Type B pancreatic cell (in vitro differentiated cells): ENCODE measurements around the gene XYLT1. TPM values are rescaled to one million over a fixed set of nuclear protein-coding genes. Genes with fewer than 3 reads are reported as not detected.

Experiments
- DNase-seq: peaks from one replicate; pipeline ENCODE4 v3.0.0; 2021; ENCODE audit warnings: mixed read lengths; ENCODE audit not compliant: unreplicated experiment; ENCODE audit errors: extremely low spot score
- H3K27ac Mint-ChIP-seq: 2 replicates; pipeline ENCODE4 v1.8.0; 2021; ENCODE audit warnings: mild to moderate bottlenecking, mixed read lengths
- H3K27me3 Mint-ChIP-seq: 2 replicates; pipeline ENCODE4 v1.8.0; 2021; ENCODE audit warnings: mixed read lengths
- H3K36me3 Mint-ChIP-seq: 2 replicates; pipeline ENCODE4 v1.8.0; 2021; ENCODE audit warnings: mixed read lengths
- H3K4me1 Mint-ChIP-seq: one replicate; pipeline ENCODE4 v1.8.0; 2021; ENCODE audit warnings: mixed read lengths; ENCODE audit not compliant: unreplicated experiment
- H3K4me3 Mint-ChIP-seq: 2 replicates; pipeline ENCODE4 v1.8.0; 2021; ENCODE audit warnings: mild to moderate bottlenecking, mixed read lengths
- H3K9me3 Mint-ChIP-seq: 2 replicates; pipeline ENCODE4 v1.8.0; 2021; ENCODE audit warnings: mixed read lengths
- total RNA-seq: library from RNA; stranded (reverse); gene quantifications from 2 replicates; pipeline ENCODE4 v1.2.1, GENCODE V29; 2021; ENCODE audit warnings: low replicate concordance
- TF ChIP-seq, protein P1 (sequence below): fragments of 200-600 bp; sonication (generic); conservative IDR thresholded peaks from 2 replicates; pipeline ENCODE4 v1.5.0; 2021; ENCODE audit warnings: antibody characterized with exemption, mild to moderate bottlenecking

The XYLT1 gene
- total RNA-seq, 1 donor from 2014 or later = 14.9 TPM

DNA sequence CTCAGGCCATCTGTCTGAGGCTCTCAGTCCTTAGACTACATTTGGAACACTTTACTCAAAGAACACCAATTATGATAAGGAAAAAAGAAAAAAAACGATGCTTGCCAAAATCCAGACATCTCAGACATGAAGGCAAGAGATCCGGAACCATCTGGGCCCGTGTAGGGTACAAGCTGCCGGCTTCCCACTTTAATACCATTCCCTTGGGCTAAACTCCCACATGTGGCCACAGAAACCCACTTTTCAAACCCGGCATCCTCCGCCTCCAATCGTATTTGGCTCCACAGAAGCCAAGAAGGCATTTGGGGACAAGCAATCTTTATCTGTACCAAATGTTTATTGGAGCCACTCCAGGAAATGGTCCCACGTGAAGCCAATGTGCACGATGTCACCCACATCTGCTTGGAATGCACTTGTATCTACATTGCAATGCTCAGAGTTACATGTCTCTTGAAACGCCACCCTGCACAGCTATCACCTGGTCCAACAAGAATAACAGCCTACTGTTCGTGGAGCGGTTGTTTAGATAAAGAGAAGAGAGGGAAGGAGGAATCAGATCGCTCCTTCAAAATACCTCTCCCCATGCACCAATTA is 33.5 kb downstream of the XYLT1 start:
- no peaks in the 10 kb centered on the region for H3K9me3 Mint-ChIP-seq
- H3K36me3 Mint-ChIP-seq = no peaks in the 10 kb centered on the region

DNA sequence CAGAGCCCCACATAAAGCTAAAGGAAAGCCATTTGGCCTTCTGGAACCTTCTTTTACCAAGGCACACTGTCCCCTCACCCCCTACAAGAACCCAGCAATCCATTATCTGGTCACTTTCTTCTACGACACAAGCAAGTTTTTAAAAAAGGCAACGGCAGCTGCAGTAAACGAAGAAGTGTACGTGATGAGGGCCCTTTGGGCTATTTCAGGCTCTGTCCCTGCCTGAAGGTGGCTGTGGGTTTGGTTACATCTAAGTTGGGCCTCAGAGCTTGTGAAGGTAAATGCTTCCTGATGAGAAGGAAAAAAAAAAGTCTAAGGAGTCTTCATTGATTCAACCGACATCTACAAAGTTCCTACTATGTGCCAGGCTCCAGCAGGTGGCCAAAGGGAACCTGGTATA is 35.4 kb downstream of the XYLT1 start:
- no peaks in the 10 kb centered on the region for H3K36me3 Mint-ChIP-seq
- H3K4me1 Mint-ChIP-seq = peaks cover 10% of the 10 kb centered on the region
- no peak overlapping the region for H3K27ac Mint-ChIP-seq
- no peak for DNase-seq
- TF ChIP-seq, protein P1, sequence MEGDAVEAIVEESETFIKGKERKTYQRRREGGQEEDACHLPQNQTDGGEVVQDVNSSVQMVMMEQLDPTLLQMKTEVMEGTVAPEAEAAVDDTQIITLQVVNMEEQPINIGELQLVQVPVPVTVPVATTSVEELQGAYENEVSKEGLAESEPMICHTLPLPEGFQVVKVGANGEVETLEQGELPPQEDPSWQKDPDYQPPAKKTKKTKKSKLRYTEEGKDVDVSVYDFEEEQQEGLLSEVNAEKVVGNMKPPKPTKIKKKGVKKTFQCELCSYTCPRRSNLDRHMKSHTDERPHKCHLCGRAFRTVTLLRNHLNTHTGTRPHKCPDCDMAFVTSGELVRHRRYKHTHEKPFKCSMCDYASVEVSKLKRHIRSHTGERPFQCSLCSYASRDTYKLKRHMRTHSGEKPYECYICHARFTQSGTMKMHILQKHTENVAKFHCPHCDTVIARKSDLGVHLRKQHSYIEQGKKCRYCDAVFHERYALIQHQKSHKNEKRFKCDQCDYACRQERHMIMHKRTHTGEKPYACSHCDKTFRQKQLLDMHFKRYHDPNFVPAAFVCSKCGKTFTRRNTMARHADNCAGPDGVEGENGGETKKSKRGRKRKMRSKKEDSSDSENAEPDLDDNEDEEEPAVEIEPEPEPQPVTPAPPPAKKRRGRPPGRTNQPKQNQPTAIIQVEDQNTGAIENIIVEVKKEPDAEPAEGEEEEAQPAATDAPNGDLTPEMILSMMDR = no peak
- no peaks in the 10 kb centered on the region for H3K27me3 Mint-ChIP-seq
- H3K4me3 Mint-ChIP-seq = no peak overlapping the region
- H3K9me3 Mint-ChIP-seq = no peaks in the 10 kb centered on the region

More for the DNA sequence above, 33.5 kb downstream of the XYLT1 start:
- no peaks in the 10 kb centered on the region for H3K27me3 Mint-ChIP-seq
- DNase-seq = no peak
- no peak overlapping the region for H3K4me3 Mint-ChIP-seq
- H3K27ac Mint-ChIP-seq = no peak overlapping the region
- TF ChIP-seq, protein P1 = no peak
- H3K4me1 Mint-ChIP-seq = peaks cover 10% of the 10 kb centered on the region

DNA sequence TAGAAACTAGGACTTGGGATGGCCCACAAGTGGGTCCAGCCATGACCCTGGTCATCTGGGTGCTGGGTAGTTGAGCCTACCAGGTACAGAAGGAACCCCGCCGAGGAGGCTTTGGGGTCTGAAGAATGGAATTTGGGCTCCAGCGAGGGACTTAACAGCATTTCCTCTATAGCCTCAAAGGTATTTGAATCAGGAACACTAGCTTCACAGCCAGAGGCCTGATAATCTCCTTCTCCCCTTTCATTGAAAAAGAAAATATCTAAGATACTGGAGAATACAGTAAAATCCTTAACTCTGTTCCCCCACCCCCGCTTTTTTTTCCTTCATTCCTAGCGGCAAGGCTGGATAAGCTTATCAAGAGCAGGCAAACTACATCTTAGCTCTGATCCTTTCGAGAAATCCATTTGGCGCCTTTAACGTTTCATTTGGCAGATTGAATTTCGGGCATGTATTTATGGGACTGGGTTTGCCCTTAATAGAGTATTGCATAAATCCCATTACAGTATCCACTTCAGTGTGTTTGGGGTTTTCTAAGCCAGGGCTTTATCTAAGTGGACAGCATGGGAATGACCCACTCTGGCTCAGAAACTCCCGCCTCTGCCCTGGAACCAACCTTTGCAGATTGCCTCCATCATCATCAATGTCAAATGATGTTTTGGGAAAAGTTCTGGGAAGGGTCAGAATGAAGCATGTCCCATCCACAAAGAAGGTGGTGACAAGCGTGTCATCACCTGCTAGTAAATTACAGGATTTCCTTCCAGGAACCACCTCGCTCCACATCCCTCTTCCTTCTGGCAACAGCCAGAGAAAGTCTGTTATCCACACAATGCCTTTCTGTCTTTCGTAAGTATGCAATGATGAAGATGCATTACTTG is 36.9 kb downstream of the XYLT1 start:
- Mint-ChIP-seq H3K36me3 (no peaks in the 10 kb centered on the region), H3K27ac (no peak overlapping the region), H3K9me3 (no peaks in the 10 kb centered on the region), H3K4me3 (no peak overlapping the region), H3K4me1 (peaks cover 10% of the 10 kb centered on the region), H3K27me3 (no peaks in the 10 kb centered on the region)
- no peak for DNase-seq
- TF ChIP-seq, protein P1 = no peak

DNA sequence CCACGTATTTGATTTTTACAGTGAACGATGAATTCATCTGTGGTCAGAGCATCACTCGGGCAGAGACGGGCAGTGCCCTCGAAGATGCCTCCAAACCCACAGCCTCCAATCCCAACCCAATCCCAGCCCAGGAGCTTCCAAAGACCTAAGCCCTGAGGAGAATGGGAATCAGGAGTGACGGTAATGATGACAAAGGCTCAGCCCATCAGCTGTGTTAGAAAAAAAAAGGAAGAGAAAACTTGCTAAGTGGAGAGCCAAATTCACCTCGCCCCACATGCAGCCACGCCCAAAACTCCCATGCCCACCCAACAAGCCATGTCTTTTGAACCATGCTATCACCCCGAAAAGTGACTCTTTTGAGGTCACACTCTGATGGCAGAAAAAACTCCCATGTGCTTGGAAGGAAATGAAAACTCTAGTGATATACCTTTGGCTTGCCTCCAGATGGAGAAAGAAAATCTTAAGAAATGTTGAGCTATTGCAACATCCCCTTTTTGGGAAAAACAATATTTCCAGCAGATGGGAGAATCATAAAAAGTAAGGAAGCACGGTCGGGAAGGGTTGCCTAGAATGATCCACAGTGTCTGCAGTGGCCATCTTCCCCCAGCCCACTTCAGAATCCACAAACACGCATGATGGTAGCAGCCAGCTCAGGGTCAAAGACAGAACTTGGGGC is 37.7 kb downstream of the XYLT1 start:
- Mint-ChIP-seq H3K27me3 (no peaks in the 10 kb centered on the region), H3K36me3 (no peaks in the 10 kb centered on the region), H3K27ac (no peak overlapping the region), H3K9me3 (no peaks in the 10 kb centered on the region), H3K4me1 (peaks cover 10% of the 10 kb centered on the region), H3K4me3 (no peak overlapping the region)
- no peak for DNase-seq
- TF ChIP-seq, protein P1 = no peak

DNA sequence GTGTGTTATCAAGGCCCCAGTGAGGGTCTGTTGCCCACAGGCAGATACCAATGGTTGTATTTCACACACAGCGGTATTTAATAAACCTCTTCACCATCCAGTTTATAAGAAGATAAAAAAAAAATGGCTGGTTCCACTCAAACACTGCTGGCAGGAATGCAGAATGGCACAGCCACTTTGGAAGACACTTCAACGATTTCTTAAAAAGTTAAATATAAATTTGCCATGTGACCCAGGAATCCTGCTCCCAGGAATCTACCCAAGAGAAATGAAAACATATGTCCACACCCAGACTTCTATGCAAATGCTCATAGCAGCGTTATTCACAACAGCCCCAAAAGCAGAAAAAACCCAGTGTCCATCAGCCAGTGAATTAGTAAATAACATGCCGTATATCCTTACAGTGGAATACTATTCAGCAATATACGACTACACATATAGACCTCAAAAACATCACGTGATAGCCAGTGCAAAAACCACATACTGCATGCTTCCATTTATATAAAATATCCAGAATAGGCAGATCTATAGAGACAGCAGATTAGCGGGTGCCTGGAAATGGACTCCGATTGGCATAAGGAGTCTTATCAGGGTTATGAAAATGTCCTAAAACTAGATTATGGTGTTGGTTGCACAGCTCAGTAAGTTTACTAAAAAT is 38.7 kb downstream of the XYLT1 start:
- no peak for DNase-seq
- Mint-ChIP-seq H3K9me3 (no peaks in the 10 kb centered on the region), H3K27ac (no peak overlapping the region), H3K4me3 (no peak overlapping the region), H3K4me1 (peaks cover under 1% of the 10 kb centered on the region), H3K27me3 (no peaks in the 10 kb centered on the region), H3K36me3 (no peaks in the 10 kb centered on the region)
- TF ChIP-seq, protein P1 = no peak
